GM12892 (cell line): Measurements from ENCODE around the gene GAL3ST2.

Experiments
- POLR2A ChIP-seq: IDR thresholded peaks from 2 replicates; pipeline ENCODE4 v1.6.1; 2011; ENCODE audit warnings: low read depth, low read length, control low read depth
- POLR2AphosphoS5 ChIP-seq: IDR thresholded peaks from 2 replicates; pipeline ENCODE4 v1.6.1; 2011; ENCODE audit warnings: low read depth, low read length, control low read depth
- TAF1 ChIP-seq: IDR thresholded peaks from 2 replicates; pipeline ENCODE4 v1.6.1; 2011; ENCODE audit warnings: low read depth, mild to moderate bottlenecking, control low read depth, low read length, borderline replicate concordance

DNA sequence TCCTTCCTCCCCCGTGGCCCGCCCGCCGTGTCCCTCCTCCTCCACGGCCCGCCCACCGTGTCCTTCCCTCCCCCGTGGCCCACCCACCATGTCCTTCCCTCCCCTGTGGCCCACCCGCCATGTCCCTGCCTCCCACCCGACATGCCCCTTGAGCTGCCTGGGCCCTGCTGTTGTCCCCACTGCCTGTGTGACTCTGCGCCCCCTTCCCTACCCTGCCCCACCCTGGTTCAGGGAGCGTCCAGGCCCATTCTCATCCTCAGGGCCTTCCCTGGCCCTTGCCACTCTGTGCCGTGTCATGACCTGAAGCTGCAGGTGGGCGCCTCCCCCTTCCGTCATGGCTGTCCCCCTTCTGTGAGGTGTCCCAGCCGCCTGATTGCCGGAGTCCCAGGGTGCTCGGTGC, 21.5 kb upstream of the GAL3ST2 start:
- no peak for TF ChIP-seq POLR2AphosphoS5
- TF ChIP-seq POLR2A: no peak
- TF ChIP-seq TAF1: no peak
